Naive B cell (primary cell): ENCODE data around the gene RNGTT. TPM values are rescaled to one million over a fixed set of nuclear protein-coding genes. Genes with fewer than 3 reads are reported as not detected.
"Not testable (repeated sequence)": the region's sequence is repeated elsewhere in the genome, so short reads cannot be mapped to it uniquely, and the experiment has no call there.

Experiments used
- ATAC-seq, 2 donors: fragments of 150-1000 bp; cut with Tn5 transposase; 2 replicates each; pipeline ENCODE4 v1.10.0; 2021; ENCODE audit warnings: low read depth in 2 of 2, mild to moderate bottlenecking in 2 of 2, moderate library complexity in 2 of 2
- DNase-seq: peaks from one replicate; pipeline ENCODE4 v3.0.0; 2022
- H3K27ac Mint-ChIP-seq, 6 donors: one replicate each; pipeline ENCODE4 v1.8.0; 2020 to 2022; ENCODE audit warnings: mild to moderate bottlenecking in 6 of 6, mixed read lengths in 6 of 6, moderate library complexity in 5 of 6, inconsistent platforms in 2 of 6
- H3K27me3 Mint-ChIP-seq, 3 donors: one replicate each; pipeline ENCODE4 v1.8.0; 2021 to 2022; ENCODE audit warnings: mixed read lengths in 3 of 3, mild to moderate bottlenecking in 1 of 3
- H3K36me3 Mint-ChIP-seq, 2 donors: one replicate each; pipeline ENCODE4 v1.8.0; 2020 to 2022; ENCODE audit warnings: mixed read lengths in 2 of 2, inconsistent platforms in 1 of 2, mild to moderate bottlenecking in 1 of 2
- H3K4me1 Mint-ChIP-seq, 3 donors: one replicate each; pipeline ENCODE4 v1.8.0; 2020 to 2022; ENCODE audit warnings: mixed read lengths in 3 of 3, inconsistent platforms in 1 of 3, mild to moderate bottlenecking in 1 of 3, moderate library complexity in 1 of 3
- H3K4me3 Mint-ChIP-seq, 8 donors: one replicate each; pipeline ENCODE4 v1.8.0; 2020 to 2022; ENCODE audit warnings: mild to moderate bottlenecking in 8 of 8, mixed read lengths in 8 of 8, moderate library complexity in 8 of 8, inconsistent platforms in 2 of 8
- H3K9me3 Mint-ChIP-seq, 7 donors: one replicate each; pipeline ENCODE4 v1.8.0; 2020 to 2022; ENCODE audit warnings: mixed read lengths in 7 of 7, mild to moderate bottlenecking in 5 of 7, inconsistent platforms in 2 of 7, moderate library complexity in 1 of 7
- polyA plus RNA-seq, 6 donors: library from polyadenylated mRNA; unstranded; fragments of 300-500 nt; fragmentation: Illumina TruSeq; gene quantifications; one replicate each; pipeline ENCODE4 v1.2.3, GENCODE V29; 2021; ENCODE audit warnings: low read depth in 6 of 6

RNGTT gene
- polyA plus RNA-seq, 6 donors from 2014 or later: 17.9 to 59.8 (median 40.0) TPM

- peaks cover 0 to 7% (median 0%) of the 10 kb centered on the region in 7 donors for H3K9me3 Mint-ChIP-seq
- H3K4me1 Mint-ChIP-seq: peaks cover 14 to 15% (median 14%) of the 10 kb centered on the region in 3 donors
- no peaks in the 10 kb centered on the region for H3K27me3 Mint-ChIP-seq
- H3K27ac Mint-ChIP-seq: peak overlapping the region in 1 of 6 donors; percentile 50
- H3K4me3 Mint-ChIP-seq: no peak overlapping the region
- peaks cover 12 to 21% of the 10 kb centered on the region in 2 donors for H3K36me3 Mint-ChIP-seq
- DNase-seq: no peak
- ATAC-seq: no peak
These were observed 187.4 kb downstream of the RNGTT start for GRCh38 chr6:88775866-88776571.

DNA sequence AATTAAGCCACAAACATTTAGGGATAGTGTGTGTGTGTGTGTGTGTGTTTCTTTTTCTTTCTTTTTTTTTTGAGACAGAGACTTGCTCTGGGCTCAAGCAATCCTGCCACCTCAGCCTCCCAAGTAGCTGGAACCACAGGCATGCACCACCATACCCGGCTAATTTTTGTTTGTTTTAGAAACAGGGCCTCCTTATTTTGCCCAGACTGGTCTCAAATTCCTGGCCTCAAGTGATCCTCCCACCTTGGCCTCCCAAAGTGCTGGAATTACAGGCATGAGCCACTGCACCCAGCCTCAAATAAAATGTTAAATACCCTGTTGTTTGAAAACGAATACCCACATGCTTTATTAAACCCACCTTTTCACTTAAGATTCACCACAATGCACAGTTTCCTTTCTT, 195.3 kb downstream of the RNGTT start:
- ATAC-seq, H3K36me3 Mint-ChIP-seq, H3K27me3 Mint-ChIP-seq, H3K27ac Mint-ChIP-seq, H3K9me3 Mint-ChIP-seq, H3K4me3 Mint-ChIP-seq, DNase-seq, H3K4me1 Mint-ChIP-seq: not testable (repeated sequence)

GRCh38 chr6:88764081-88764480, 199.3 kb downstream of the RNGTT start:
- ATAC-seq (no peak), DNase-seq (no peak)
- Mint-ChIP-seq H3K4me3 (peak overlapping the region in 1 of 8 donors; percentile 6), H3K36me3 (peaks cover 4 to 7% of the 10 kb centered on the region in 2 donors), H3K27ac (peak overlapping the region in 3 of 6 donors; percentile 3 to 63 (median 8)), H3K9me3 (peaks cover 0 to 5% (median 4%) of the 10 kb centered on the region in 7 donors), H3K4me1 (peaks cover 5 to 22% (median 16%) of the 10 kb centered on the region in 3 donors), H3K27me3 (no peaks in the 10 kb centered on the region)

DNA sequence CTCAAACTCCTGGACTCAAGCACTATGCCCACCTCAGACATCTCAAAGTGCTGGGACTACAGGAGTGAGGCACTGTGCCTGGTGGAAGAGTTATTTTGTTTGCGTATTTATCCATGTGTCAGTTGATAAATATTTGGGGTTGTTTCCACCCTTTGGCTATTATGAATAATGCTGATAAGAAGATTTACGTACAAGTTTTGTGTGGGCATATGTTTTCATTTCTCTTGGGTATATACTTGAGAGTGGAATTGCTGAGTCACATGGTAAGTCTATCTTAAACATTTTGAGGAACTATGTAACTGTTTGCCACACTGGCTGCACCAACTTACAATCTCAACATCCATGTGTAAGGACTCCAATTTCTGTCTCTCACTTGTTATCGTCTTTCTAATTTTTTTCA, 200.3 kb downstream of the RNGTT start:
- peak overlapping the region in 1 of 6 donors; percentile 66 for H3K27ac Mint-ChIP-seq

GRCh38 chr6:88761237-88762031, 202.0 kb downstream of the RNGTT start:
- peak overlapping the region in 5 of 6 donors; percentile 19 to 84 (median 80) for H3K27ac Mint-ChIP-seq
- H3K36me3 Mint-ChIP-seq: peaks cover 4 to 7% of the 10 kb centered on the region in 2 donors
- H3K4me1 Mint-ChIP-seq: peaks cover 5 to 22% (median 16%) of the 10 kb centered on the region in 3 donors
- peaks cover 0 to 5% (median 4%) of the 10 kb centered on the region in 7 donors for H3K9me3 Mint-ChIP-seq
- DNase-seq (peak; percentile 46), ATAC-seq (peak; percentile 78 to 86)
- no peaks in the 10 kb centered on the region for H3K27me3 Mint-ChIP-seq
- peak overlapping the region in 1 of 8 donors; percentile 38 for H3K4me3 Mint-ChIP-seq

More for the DNA sequence above, 200.3 kb downstream of the RNGTT start:
- Mint-ChIP-seq H3K4me3 (no peak overlapping the region), H3K9me3 (peaks cover 0 to 5% (median 4%) of the 10 kb centered on the region in 7 donors), H3K36me3 (peaks cover 4 to 7% of the 10 kb centered on the region in 2 donors), H3K27me3 (no peaks in the 10 kb centered on the region), H3K4me1 (peaks cover 5 to 22% (median 16%) of the 10 kb centered on the region in 3 donors)
- ATAC-seq (no peak), DNase-seq (no peak)

DNA sequence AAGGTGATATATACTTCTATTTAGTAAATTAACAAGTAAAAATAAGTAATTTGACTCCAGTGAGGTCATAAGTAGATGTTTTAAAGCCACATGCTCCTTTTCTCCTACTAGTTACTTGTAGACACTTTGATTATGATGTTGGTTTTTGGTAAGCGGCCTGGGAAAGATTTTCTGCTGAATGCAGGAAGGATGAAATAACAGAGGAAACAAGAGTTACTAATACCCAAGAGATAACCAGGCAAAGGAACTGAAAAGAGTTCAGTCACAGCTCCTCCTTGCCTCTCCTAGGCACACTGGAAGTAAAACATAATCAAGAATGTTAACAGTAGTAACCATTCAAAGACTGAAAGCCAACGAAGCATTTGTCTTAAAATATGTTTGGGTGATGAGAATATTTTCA, 203.3 kb downstream of the RNGTT start:
- ATAC-seq (no peak), DNase-seq (no peak)
- Mint-ChIP-seq H3K4me1 (peaks cover 5 to 22% (median 16%) of the 10 kb centered on the region in 3 donors), H3K36me3 (peaks cover 9 to 13% of the 10 kb centered on the region in 2 donors), H3K9me3 (peaks cover 0 to 10% (median 5%) of the 10 kb centered on the region in 7 donors), H3K27me3 (no peaks in the 10 kb centered on the region), H3K27ac (peak overlapping the region in 3 of 6 donors; percentile 17 to 71 (median 19)), H3K4me3 (no peak overlapping the region)

- Mint-ChIP-seq H3K4me1 (no peaks in the 10 kb centered on the region), H3K9me3 (peaks cover 0 to 9% (median 0%) of the 10 kb centered on the region in 7 donors), H3K27me3 (no peaks in the 10 kb centered on the region), H3K27ac (no peak overlapping the region), H3K4me3 (no peak overlapping the region), H3K36me3 (peaks cover 12 to 37% of the 10 kb centered on the region in 2 donors)
- ATAC-seq: no peak
- DNase-seq: no peak
These were observed 212.5 kb downstream of the RNGTT start for GRCh38 chr6:88750936-88751335.

GRCh38 chr6:88749849-88750248, 213.6 kb downstream of the RNGTT start:
- Mint-ChIP-seq H3K4me3 (no peak overlapping the region), H3K36me3 (peaks cover 3 to 40% of the 10 kb centered on the region in 2 donors), H3K27ac (peak overlapping the region in 1 of 6 donors; percentile 71), H3K27me3 (no peaks in the 10 kb centered on the region), H3K4me1 (no peaks in the 10 kb centered on the region), H3K9me3 (peaks cover 0 to 2% (median 0%) of the 10 kb centered on the region in 7 donors)
- ATAC-seq (no peak), DNase-seq (no peak)

GRCh38 chr6:88748141-88748540, 215.3 kb downstream of the RNGTT start:
- no peaks in the 10 kb centered on the region for H3K4me1 Mint-ChIP-seq
- peak overlapping the region in 1 of 6 donors; percentile 14 for H3K27ac Mint-ChIP-seq
- no peak for DNase-seq
- H3K9me3 Mint-ChIP-seq: no peaks in the 10 kb centered on the region
- no peak overlapping the region for H3K4me3 Mint-ChIP-seq
- no peak for ATAC-seq
- no peaks in the 10 kb centered on the region for H3K27me3 Mint-ChIP-seq
- H3K36me3 Mint-ChIP-seq: peaks cover 0 to 30% of the 10 kb centered on the region in 2 donors

- Mint-ChIP-seq H3K9me3 (peaks cover 0 to 6% (median 2%) of the 10 kb centered on the region in 7 donors), H3K27ac (peak overlapping the region in 2 of 6 donors; percentile 7 to 64), H3K4me3 (no peak overlapping the region), H3K27me3 (no peaks in the 10 kb centered on the region), H3K4me1 (peaks cover 0 to 5% (median 0%) of the 10 kb centered on the region in 3 donors), H3K36me3 (peaks cover 15 to 42% of the 10 kb centered on the region in 2 donors)
- DNase-seq (no peak), ATAC-seq (no peak)
These were observed 221.5 kb downstream of the RNGTT start for GRCh38 chr6:88741939-88742338.

DNA sequence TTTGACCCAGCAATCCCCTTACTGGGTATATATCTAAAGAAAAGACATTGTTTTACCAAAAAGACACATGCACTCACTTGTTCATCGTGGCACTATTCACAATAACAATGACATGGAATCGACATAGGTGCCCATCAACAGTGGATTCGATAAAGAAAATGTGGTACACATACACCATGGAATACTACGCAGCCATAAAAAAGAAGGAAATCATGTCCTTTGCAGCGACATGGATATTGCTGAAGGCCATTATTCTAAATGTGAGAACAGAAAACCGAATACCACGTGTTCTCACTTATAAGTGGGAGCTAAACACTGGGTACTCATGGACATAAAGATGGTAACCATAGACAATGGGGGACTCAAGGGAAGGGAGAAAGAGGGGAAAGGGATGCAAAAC, 222.3 kb downstream of the RNGTT start:
- Mint-ChIP-seq H3K4me1 (peaks cover 0 to 6% (median 5%) of the 10 kb centered on the region in 3 donors), H3K9me3 (peaks cover 0 to 6% (median 2%) of the 10 kb centered on the region in 7 donors), H3K4me3 (no peak overlapping the region), H3K36me3 (peaks cover 22 to 35% of the 10 kb centered on the region in 2 donors), H3K27me3 (no peaks in the 10 kb centered on the region), H3K27ac (no peak overlapping the region)
- ATAC-seq (no peak), DNase-seq (no peak)

GRCh38 chr6:88734544-88734943, 228.9 kb downstream of the RNGTT start:
- Mint-ChIP-seq H3K27ac (peak overlapping the region in 1 of 6 donors; percentile 70), H3K36me3 (peaks cover 18 to 35% of the 10 kb centered on the region in 2 donors), H3K4me3 (no peak overlapping the region), H3K9me3 (no peaks in the 10 kb centered on the region), H3K4me1 (peaks cover 7 to 14% (median 13%) of the 10 kb centered on the region in 3 donors), H3K27me3 (no peaks in the 10 kb centered on the region)
- DNase-seq (no peak), ATAC-seq (no peak)

DNA sequence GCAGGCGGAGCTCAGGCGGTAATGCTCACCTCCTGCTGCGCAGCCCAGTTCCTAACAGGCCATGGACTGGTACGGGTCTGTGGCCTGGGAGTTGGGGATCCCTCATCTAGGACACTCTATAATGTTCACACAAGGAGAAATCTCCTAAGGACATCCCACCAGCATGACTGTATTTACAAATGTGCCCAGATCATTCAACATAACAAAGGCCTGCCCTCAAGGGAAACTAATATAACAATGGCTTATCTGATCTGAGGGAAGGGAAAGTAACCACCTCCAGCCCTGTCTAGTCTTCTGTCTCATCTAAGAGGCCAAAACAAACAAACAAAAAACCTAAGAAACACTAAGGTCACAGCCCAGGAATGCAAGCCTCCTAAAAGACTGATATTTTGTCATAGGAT, 232.8 kb downstream of the RNGTT start:
- H3K36me3 Mint-ChIP-seq: peaks cover 19 to 22% of the 10 kb centered on the region in 2 donors
- H3K9me3 Mint-ChIP-seq: no peaks in the 10 kb centered on the region
- no peaks in the 10 kb centered on the region for H3K27me3 Mint-ChIP-seq
- no peak for DNase-seq
- peaks cover 12 to 20% (median 14%) of the 10 kb centered on the region in 3 donors for H3K4me1 Mint-ChIP-seq
- no peak for ATAC-seq
- no peak overlapping the region for H3K4me3 Mint-ChIP-seq
- H3K27ac Mint-ChIP-seq: no peak overlapping the region
